Spinal cord (tissue), 10 donors: Measurements from ENCODE around the gene AP5Z1. TPM values are rescaled to one million over a fixed set of nuclear protein-coding genes. Genes with fewer than 3 reads are reported as not detected.

Experiments
- DNase-seq, 6 donors: peaks; one replicate each; pipeline versions ENCODE4 v3.0.0 to v3.0.0-alpha.2; 2013 to 2015; ENCODE audit warnings: low spot score in 6 of 6, low read depth in 4 of 6
- H3K27ac ChIP-seq: one replicate; pipeline ENCODE4 v1.5.1; 2013; ENCODE audit warnings: low read depth, low read length, control low read depth
- H3K27me3 ChIP-seq: one replicate; pipeline ENCODE4 v1.6.1; 2013; ENCODE audit warnings: low read length; ENCODE audit not compliant: control insufficient read depth, insufficient read depth
- H3K36me3 ChIP-seq: one replicate; pipeline ENCODE4 v1.6.1; 2013; ENCODE audit warnings: low read length; ENCODE audit not compliant: control insufficient read depth, insufficient read depth
- H3K4me1 ChIP-seq: one replicate; pipeline ENCODE4 v1.6.1; 2013; ENCODE audit warnings: low read length; ENCODE audit not compliant: control insufficient read depth, insufficient read depth
- H3K4me3 ChIP-seq: one replicate; pipeline ENCODE4 v1.5.1; 2013; ENCODE audit warnings: low read depth, low read length, control low read depth
- H3K9me3 ChIP-seq: one replicate; pipeline ENCODE4 v1.6.1; 2013; ENCODE audit warnings: low read length; ENCODE audit not compliant: control insufficient read depth, insufficient read depth
- WGBS: methylation state at CpG from one replicate; pipeline ENCODE4 v1.1.5; 2013; ENCODE audit warnings: missing lambda C conversion rate; ENCODE audit not compliant: insufficient coverage; 5-methylcytosine and 5-hydroxymethylcytosine counted together
- polyA plus RNA-seq, 2 donors: library from polyadenylated mRNA; unstranded; fragments of 120-200 nt; gene quantifications; one replicate each; pipeline ENCODE4 v1.2.1, GENCODE V29; 2013; ENCODE audit not compliant: insufficient read length in 2 of 2
- total RNA-seq, 2 donors: library from RNA; depleted of rRNA in 1 of 2; stranded (reverse); fragments of 120-200 nt in 1 of 2; fragments of >200 nt in 1 of 2; gene quantifications; one replicate each; pipeline versions ENCODE4 v1.2.3 to v1.2.4, GENCODE V29; 2013 to 2014
- donor health status: healthy.

AP5Z1 gene
- total and polyA plus RNA-seq, 4 donors, result 11.5 to 40.0 (median 24.2) TPM

DNA sequence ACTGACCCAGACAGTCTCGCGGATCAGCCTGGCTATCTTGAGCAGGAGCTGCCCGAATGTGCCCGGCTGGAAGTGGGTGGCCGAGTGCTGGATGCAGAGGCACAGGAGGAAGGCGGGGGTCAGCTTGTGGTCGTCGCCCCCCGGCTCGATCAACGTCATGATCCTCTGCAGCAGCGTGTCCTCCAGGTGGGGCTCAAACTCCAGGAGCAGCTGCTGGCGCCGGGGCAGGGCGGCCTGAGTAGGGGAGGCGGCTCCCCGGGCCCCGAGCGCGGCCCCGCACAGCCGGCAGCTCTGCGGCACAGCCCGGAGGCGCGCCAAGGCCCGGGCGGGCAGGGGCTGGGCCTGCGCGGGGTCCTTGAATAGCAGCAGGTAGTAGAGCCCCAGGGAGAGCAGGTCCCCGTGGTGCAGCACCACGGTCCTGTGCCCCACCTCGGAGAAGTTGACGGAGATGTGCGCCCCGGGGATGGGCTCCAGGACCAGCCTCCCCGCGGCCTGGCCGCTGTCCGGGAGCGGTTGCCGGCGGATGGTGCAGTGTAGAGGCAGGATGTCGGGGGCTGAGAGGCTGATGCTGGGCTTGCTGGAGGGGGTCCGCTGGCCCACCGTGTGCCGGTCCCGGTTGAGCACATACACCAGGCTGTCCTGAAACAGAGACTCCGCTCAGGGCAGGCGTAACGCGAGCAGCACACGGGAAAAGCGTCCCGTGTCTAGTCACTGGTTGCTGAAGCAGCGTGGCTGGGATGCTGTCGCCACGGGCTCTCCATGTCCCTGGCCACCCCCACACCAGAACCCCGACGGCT lies 59.4 kb downstream of the AP5Z1 start:
- 94% methylated on average over 57 of the region's 60 CpGs for WGBS
- no peaks in the 10 kb centered on the region for H3K27me3 ChIP-seq
- DNase-seq, result no peak

DNA sequence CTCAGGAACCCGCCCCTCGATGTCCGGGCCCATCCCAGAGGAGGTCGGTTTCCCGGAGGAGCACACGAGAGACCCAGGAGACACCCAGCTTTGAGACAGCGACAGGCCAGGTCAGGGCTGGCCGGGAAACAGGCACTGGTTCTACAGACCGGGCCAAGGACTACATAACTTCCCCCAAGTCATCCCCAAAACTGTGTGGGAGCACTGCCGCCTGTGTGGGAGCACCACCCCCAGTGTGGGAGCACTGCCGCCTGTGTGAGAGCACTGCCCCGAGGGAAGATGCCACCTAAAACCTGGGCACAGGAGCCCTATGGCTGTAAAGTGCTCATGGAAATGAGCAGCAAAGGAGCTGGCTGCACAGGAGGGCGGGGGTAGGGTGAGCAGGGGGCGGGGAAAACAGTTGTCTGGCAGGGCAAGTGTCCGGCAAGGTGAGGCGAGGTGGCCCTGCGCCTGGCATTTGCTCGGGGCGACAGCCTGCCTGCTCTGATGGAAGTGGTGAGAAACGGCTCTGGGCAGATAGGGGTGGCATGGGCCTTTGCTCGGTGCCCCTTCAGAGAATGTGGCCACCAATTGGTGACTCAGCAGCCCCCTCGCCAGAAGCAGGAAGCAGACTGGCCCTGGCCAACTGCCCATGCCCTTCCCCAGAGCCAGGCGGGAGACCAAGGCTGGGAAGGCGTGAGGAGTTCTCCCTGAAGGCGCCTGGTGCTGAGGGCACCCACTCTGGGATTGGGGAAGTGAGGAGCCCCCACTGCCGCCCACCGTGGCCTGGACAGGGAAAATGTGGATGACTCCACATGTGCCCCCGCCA lies 60.2 kb downstream of the AP5Z1 start:
- 94% methylated on average over 26 of the region's 28 CpGs for WGBS
- peaks cover 55% of the 10 kb centered on the region for H3K36me3 ChIP-seq
- no peak overlapping the region for H3K27ac ChIP-seq
- peaks cover 28% of the 10 kb centered on the region for H3K4me1 ChIP-seq
- DNase-seq, result no peak
- H3K4me3 ChIP-seq, result no peak overlapping the region
- no peaks in the 10 kb centered on the region for H3K9me3 ChIP-seq
- H3K27me3 ChIP-seq, result no peaks in the 10 kb centered on the region

More for the DNA sequence above, 59.4 kb downstream of the AP5Z1 start:
- H3K36me3 ChIP-seq, result peaks cover 55% of the 10 kb centered on the region
- H3K9me3 ChIP-seq, result no peaks in the 10 kb centered on the region
- H3K27ac ChIP-seq, result no peak overlapping the region
- H3K4me1 ChIP-seq, result peaks cover 28% of the 10 kb centered on the region
- no peak overlapping the region for H3K4me3 ChIP-seq

DNA sequence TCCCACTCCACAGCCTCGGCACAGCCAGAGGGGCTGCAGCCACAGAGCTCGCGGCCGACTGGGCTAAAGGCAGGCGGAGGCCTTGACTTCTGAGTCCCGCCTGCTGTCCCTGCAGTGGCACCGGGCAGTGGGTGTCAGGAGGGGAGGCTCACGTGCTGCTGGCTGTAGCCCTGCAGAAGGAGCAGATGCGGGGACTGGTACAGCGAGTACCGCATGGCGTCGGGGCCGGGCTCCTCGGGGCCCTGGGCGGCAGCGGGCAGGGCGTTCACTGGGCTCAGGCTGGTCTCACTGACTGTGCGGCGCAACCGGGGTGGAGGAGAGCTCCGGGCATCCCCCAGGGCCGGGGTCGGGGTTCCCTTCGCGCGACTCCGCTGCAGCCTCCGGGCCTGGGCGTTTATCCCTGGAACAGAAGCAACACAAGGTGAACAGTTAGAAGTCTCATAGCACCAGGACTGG lies 60.8 kb downstream of the AP5Z1 start:
- peaks cover 28% of the 10 kb centered on the region for H3K4me1 ChIP-seq
- H3K27ac ChIP-seq, result no peak overlapping the region
- H3K27me3 ChIP-seq, result no peaks in the 10 kb centered on the region
- 96% methylated on average over 27 of the region's 30 CpGs for WGBS
- H3K36me3 ChIP-seq, result peaks cover 53% of the 10 kb centered on the region
- no peak for DNase-seq
- no peak overlapping the region for H3K4me3 ChIP-seq
- H3K9me3 ChIP-seq, result no peaks in the 10 kb centered on the region

DNA sequence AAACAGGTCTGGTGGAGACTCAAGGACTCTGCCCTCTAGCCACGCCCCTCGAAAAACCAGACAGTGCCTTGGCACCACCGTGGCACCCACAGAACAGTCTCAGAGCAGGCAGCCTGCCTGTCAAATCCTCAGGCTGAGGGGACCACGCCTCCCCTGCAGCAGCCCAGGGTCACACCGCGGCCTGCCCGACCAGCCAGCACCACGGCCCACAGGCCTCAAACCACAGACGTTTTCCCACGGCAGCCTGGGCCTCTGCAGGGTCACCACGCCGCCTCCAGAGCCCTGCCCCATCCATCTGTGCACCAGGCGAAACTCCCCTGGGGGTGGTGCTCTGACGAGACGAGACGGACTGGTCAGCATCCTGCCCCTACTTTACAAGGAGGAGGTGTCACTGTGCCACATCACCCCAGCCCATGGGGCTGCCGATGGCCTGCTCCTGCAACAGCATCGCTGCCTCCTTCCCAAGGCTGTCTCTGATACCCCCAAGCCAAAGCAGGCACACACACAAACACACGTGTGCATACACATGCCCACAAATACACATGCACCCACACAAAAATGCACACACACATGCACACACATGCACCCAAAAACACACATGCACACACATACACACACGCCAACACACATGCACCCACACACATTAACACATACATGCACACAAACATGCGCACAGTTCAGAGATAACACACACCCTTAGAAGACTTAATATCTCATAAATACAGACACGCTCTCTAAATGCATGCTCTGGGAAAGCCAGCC lies 61.8 kb downstream of the AP5Z1 start:
- H3K4me1 ChIP-seq, result peaks cover 31% of the 10 kb centered on the region
- no peak for DNase-seq
- no peaks in the 10 kb centered on the region for H3K27me3 ChIP-seq
- 54% methylated on average over 22 of the region's 22 CpGs for WGBS
- peaks cover 53% of the 10 kb centered on the region for H3K36me3 ChIP-seq
- no peaks in the 10 kb centered on the region for H3K9me3 ChIP-seq
- no peak overlapping the region for H3K4me3 ChIP-seq
- no peak overlapping the region for H3K27ac ChIP-seq

DNA sequence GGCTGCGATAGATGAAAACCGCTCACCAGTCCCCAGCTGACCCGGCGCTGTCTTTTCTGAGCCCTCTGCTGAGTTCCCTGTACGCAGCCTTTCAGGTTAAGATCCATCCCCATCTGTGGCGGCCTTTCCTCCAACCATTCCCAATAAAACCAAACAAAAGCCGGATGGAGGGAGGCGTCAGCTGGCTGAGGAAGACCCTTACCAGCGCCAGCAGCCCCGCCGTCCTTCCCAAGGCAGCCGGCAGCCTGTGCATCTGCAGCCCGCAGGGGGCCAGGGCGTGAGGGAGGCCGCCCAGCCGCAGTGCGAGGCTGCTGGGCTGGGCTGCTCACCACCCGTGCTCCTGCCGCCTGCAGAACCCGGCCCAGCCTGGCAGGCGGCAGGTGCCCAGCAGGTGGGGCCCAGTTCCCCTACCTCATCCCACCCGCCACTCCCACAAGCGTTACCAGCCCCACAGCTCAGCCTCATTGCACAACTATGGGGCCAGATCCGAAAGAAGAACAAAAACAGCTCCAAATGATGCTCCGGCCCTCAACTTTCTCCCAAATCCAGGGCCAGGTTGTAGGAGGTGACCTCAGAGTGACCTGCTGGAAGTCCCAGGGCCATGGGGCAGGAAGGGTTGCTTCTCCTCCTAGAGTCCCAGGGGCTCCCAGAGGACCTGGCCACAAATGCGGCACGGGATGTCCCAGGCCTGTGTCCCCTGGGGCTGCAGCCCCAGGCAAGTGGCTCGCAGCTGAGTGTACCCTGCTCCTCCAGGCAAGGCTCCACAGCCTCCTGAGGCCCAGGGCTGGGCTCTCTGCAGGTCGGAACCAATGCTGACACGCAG lies 62.6 kb downstream of the AP5Z1 start:
- peaks cover 50% of the 10 kb centered on the region for H3K36me3 ChIP-seq
- no peaks in the 10 kb centered on the region for H3K27me3 ChIP-seq
- 18% methylated on average over 29 of the region's 30 CpGs for WGBS
- no peak overlapping the region for H3K4me3 ChIP-seq
- H3K4me1 ChIP-seq, result peaks cover 33% of the 10 kb centered on the region
- no peaks in the 10 kb centered on the region for H3K9me3 ChIP-seq
- H3K27ac ChIP-seq, result no peak overlapping the region
- DNase-seq, result peak in 2 of 6 donors; percentile 69 to 78

DNA sequence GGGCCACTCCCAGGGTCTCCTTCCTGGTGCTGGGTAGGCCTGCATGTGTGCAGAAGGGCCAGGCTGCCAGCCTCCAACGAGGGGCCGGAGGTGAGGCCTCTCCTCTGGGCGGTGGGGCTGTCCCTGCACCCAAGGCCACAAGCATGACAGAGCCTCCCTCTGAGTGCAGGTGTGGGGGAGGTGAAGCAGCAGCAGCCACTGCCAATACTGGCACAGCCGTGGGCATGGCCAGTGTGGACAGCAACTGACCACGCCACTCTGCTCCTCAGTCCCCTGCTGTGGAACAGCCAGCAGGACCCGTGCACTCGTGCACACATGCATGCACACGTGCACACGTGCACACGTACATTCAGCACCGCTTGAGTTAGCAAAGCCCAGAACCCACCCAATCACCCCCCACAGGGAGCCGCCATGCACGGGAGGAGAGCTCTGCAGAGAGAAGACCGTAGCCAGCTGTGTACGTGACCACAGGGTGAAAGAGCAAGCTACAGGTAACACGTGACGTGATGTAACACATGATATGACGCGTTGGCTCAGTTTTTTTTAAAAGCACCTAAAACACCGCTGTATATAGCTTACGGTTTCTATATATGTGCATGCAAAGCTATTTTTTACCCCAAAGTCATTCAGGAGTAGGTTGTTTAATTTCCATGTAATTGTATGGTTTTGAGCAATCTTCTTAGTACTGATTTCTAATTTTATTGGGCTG lies 63.4 kb downstream of the AP5Z1 start:
- Histone ChIP-seq H3K27me3 (no peaks in the 10 kb centered on the region), H3K4me3 (no peak overlapping the region), H3K9me3 (no peaks in the 10 kb centered on the region), H3K4me1 (peaks cover 33% of the 10 kb centered on the region), H3K27ac (no peak overlapping the region), H3K36me3 (peaks cover 43% of the 10 kb centered on the region)
- 88% methylated on average over 12 of the region's 21 CpGs for WGBS
- no peak for DNase-seq

DNA sequence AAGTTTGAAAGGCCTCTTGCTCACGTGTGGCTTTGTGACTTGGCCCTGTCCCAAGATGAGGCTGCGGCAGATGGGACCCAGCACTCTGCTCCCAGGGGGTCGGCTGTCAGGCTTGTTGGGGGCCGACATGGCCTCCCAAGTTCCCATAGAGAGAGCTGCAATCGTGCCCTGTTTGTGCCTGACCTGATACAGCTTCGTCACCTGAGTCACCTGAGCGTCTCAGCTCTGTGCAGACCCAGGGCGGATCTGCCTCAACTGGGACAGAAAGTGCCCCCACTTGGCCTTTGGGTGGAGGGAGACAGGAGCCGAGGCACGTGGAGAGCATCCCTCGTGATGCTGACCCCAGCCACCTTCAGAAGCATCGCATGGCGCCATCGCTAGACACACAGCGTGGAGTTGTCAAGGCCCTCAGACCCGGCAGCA lies 64.7 kb downstream of the AP5Z1 start:
- peaks cover 33% of the 10 kb centered on the region for H3K4me1 ChIP-seq
- no peaks in the 10 kb centered on the region for H3K9me3 ChIP-seq
- no peak overlapping the region for H3K27ac ChIP-seq
- WGBS, result 82% methylated on average over 16 of the region's 16 CpGs
- DNase-seq, result no peak
- no peak overlapping the region for H3K4me3 ChIP-seq
- H3K36me3 ChIP-seq, result peaks cover 30% of the 10 kb centered on the region
- no peaks in the 10 kb centered on the region for H3K27me3 ChIP-seq
